Measurements from ENCODE around the gene GJA1. TPM values are rescaled to one million over a fixed set of nuclear protein-coding genes. Genes with fewer than 3 reads are reported as not detected.

GJA1 gene
- 1,585 and 1,689 TPM in 2 replicates for total RNA-seq

GRCh38 chr6:121435444-121436069, at the start of gene GJA1:
TSS of gene GJA1 (plus strand) at chr6:121435646. CDS start at chr6:121446848, 11,202 bp downstream.

Other genes with a start within 250 kb of the GJA1 start
- 1.4 and 4.3 TPM in 2 replicates for gene TBC1D32, start 101.2 kb upstream of the GJA1 start, total RNA-seq